HG03064 (cell line): ENCODE data around the gene PTCRA.

Experiments
- ATAC-seq: cut with Tn5 transposase; IDR thresholded peaks from one replicate; pipeline ENCODE4 v1.9.1; 2021; ENCODE audit warnings: low read depth; ENCODE audit not compliant: unreplicated experiment

PTCRA gene

GRCh38 chr6:42969431-42969830, 53.6 kb downstream of the PTCRA start:
- ATAC-seq: no peak

- no peak for ATAC-seq
Observed at GRCh38 chr6:42969934-42970333, 54.1 kb downstream of the PTCRA start.

- no peak for ATAC-seq
Observed at GRCh38 chr6:42970871-42971612, 55.2 kb downstream of the PTCRA start.

GRCh38 chr6:42971746-42972327, 56.0 kb downstream of the PTCRA start:
- ATAC-seq: no peak

GRCh38 chr6:42973926-42974325, 58.1 kb downstream of the PTCRA start:
- no peak for ATAC-seq

- no peak for ATAC-seq
Observed at GRCh38 chr6:42974919-42975505, 59.2 kb downstream of the PTCRA start.
